HCT116 (cell line): Measurements from ENCODE around the gene TBXAS1.

Experiments used
- CEBPB ChIP-seq: IDR thresholded peaks from 2 replicates; pipeline ENCODE4 v1.6.1; 2012; ENCODE audit warnings: low read depth
- CTCF ChIP-seq, 3 experiments: fragments of 200-600 bp in 1 of 3; sonication (generic) in 1 of 3; IDR thresholded peaks in 2 of 3; conservative IDR thresholded peaks in 1 of 3; 2 replicates each; pipeline ENCODE4 v1.5.1; 2012 to 2017; ENCODE audit warnings: low read depth in 2 of 3, low read length in 2 of 3, antibody characterized with exemption in 1 of 3, borderline replicate concordance in 1 of 3, control low read depth in 1 of 3, mild to moderate bottlenecking in 1 of 3, mixed read lengths in 1 of 3, mixed run types in 1 of 3, moderate library complexity in 1 of 3; ENCODE audit not compliant: insufficient read depth in 1 of 3
- EZH2 ChIP-seq: fragments of 200-600 bp; sonication (generic); IDR thresholded peaks from 2 replicates; pipeline ENCODE4 v1.6.1; 2017; ENCODE audit warnings: antibody characterized with exemption, mixed run types
- EZH2phosphoT487 ChIP-seq: fragments of 200-600 bp; IDR thresholded peaks from 2 replicates; pipeline ENCODE4 v1.6.1; 2018; ENCODE audit warnings: antibody characterized with exemption, borderline replicate concordance

GRCh38 chr7:139936760-139937310, 107.8 kb downstream of the TBXAS1 start:
- TF ChIP-seq EZH2phosphoT487 (no peak), CTCF (IDR thresholded peaks at IDR 0.05 in 2 of 3, conservative IDR thresholded peaks at IDR 0.05 in 1 of 3; ENCODE audit: borderline replicate concordance in 1 of 3, insufficient read depth in 1 of 3, low read depth in 2 of 3, low read length in 2 of 3) (no peak), CEBPB (no peak), EZH2 (no peak)
